Spleen (tissue), 7 donors: ENCODE results near the gene RAB22A.

ENCODE experiments used
- CTCF ChIP-seq, 11 experiments: fragments of 200-600 bp in 7 of 11; fragments of 450-650 bp in 4 of 11; sonication (generic) in 4 of 11; IDR thresholded peaks in 8 of 11; conservative IDR thresholded peaks in 3 of 11; 1 replicate in 7 of 11; 2 replicates in 4 of 11; pipeline versions ENCODE4 v1.4.0 to v1.8.0; 2016 to 2021; ENCODE audit warnings: antibody characterized with exemption in 11 of 11, inconsistent platforms in 4 of 11, mild to moderate bottlenecking in 1 of 11
- POLR2A ChIP-seq, 3 donors: fragments of 450-650 bp; IDR thresholded peaks; one replicate each; pipeline ENCODE4 v1.5.1; 2017; ENCODE audit warnings: antibody characterized with exemption in 3 of 3, mild to moderate bottlenecking in 1 of 3
- donor health status: DM: no; HTN: no; CAD: no; lungs with moderate emphysema.
- donor health status: DM: no; HTN: no; CAD: no.
- donor health status: DM: no; HTN: no; CAD: no.

GRCh38 chr20:58389324-58389967, 79.9 kb downstream of the RAB22A start:
- TF ChIP-seq POLR2A (IDR thresholded peaks at IDR 0.05) (no peak), CTCF (IDR thresholded peaks at IDR 0.05 in 8 of 11, conservative IDR thresholded peaks at IDR 0.05 in 3 of 11) (peak in 1 of 11 experiments; percentile 3)
